Measurements from ENCODE around the gene CA5A. TPM values are rescaled to one million over a fixed set of nuclear protein-coding genes. Genes with fewer than 3 reads are reported as not detected.
"Not testable (repeated sequence)": the region's sequence is repeated elsewhere in the genome, so short reads cannot be mapped to it uniquely, and the experiment has no call there.

Gene CA5A
- polyA plus RNA-seq, 4 donors = under 0.01 TPM; not detected in 3

- H3K4me1 ChIP-seq (ENCODE audit: control insufficient read depth in 3 of 3, insufficient read depth in 2 of 3, low read depth in 1 of 3, low read length in 2 of 3) = no peaks in the 10 kb centered on the region
- no peak overlapping the region for H3K27ac ChIP-seq (ENCODE audit: low read depth in 1 of 3, low read length in 2 of 3)
- H3K4me3 ChIP-seq (ENCODE audit: low read depth in 1 of 3, low read length in 3 of 3) = no peak overlapping the region
- DNase-seq (no peak), FAIRE-seq (no peak)
- H3K27me3 ChIP-seq (ENCODE audit: control insufficient read depth in 3 of 3, insufficient read depth in 3 of 3, low read length in 3 of 3) = peaks cover 0 to 2% (median 0%) of the 10 kb centered on the region in 3 donors
- no peaks in the 10 kb centered on the region for H3K9me3 ChIP-seq (ENCODE audit: control insufficient read depth in 2 of 2, insufficient read depth in 1 of 2, low read depth in 1 of 2, low read length in 1 of 2)
- H3K36me3 ChIP-seq (ENCODE audit: control insufficient read depth in 3 of 3, insufficient read depth in 2 of 3, low read depth in 1 of 3, low read length in 3 of 3) = no peaks in the 10 kb centered on the region
- WGBS, 3 donors = 86 to 91% (median 89%) methylated on average over 10 of the region's 10 CpGs
These were observed 16.7 kb downstream of the CA5A start for GRCh38 chr16:87919681-87919994.

GRCh38 chr16:87918866-87919680 lies 17.3 kb downstream of the CA5A start:
- Histone ChIP-seq H3K9me3 (ENCODE audit: control insufficient read depth in 2 of 2, insufficient read depth in 1 of 2, low read depth in 1 of 2, low read length in 1 of 2) (no peaks in the 10 kb centered on the region), H3K4me3 (ENCODE audit: low read depth in 1 of 3, low read length in 3 of 3) (no peak overlapping the region), H3K27me3 (ENCODE audit: control insufficient read depth in 3 of 3, insufficient read depth in 3 of 3, low read length in 3 of 3) (peaks cover 0 to 2% (median 0%) of the 10 kb centered on the region in 3 donors), H3K27ac (ENCODE audit: low read depth in 1 of 3, low read length in 2 of 3) (no peak overlapping the region), H3K36me3 (ENCODE audit: control insufficient read depth in 3 of 3, insufficient read depth in 2 of 3, low read depth in 1 of 3, low read length in 3 of 3) (no peaks in the 10 kb centered on the region), H3K4me1 (ENCODE audit: control insufficient read depth in 3 of 3, insufficient read depth in 2 of 3, low read depth in 1 of 3, low read length in 2 of 3) (no peaks in the 10 kb centered on the region)
- DNase-seq (no peak), FAIRE-seq (no peak)
- WGBS, 3 donors = 58 to 66% (median 59%) methylated on average over 33 to 37 of the region's 37 CpGs

- no peak overlapping the region for H3K4me3 ChIP-seq (ENCODE audit: low read depth in 1 of 3, low read length in 3 of 3)
- FAIRE-seq = no peak
- DNase-seq = no peak
- no peaks in the 10 kb centered on the region for H3K9me3 ChIP-seq (ENCODE audit: control insufficient read depth in 2 of 2, insufficient read depth in 1 of 2, low read depth in 1 of 2, low read length in 1 of 2)
- no peaks in the 10 kb centered on the region for H3K36me3 ChIP-seq (ENCODE audit: control insufficient read depth in 3 of 3, insufficient read depth in 2 of 3, low read depth in 1 of 3, low read length in 3 of 3)
- H3K4me1 ChIP-seq (ENCODE audit: control insufficient read depth in 3 of 3, insufficient read depth in 2 of 3, low read depth in 1 of 3, low read length in 2 of 3) = no peaks in the 10 kb centered on the region
- 74 to 86% (median 81%) methylated on average over 13 of the region's 13 CpGs for WGBS, 3 donors
- H3K27me3 ChIP-seq (ENCODE audit: control insufficient read depth in 3 of 3, insufficient read depth in 3 of 3, low read length in 3 of 3) = peaks cover 0 to 2% (median 0%) of the 10 kb centered on the region in 3 donors
- H3K27ac ChIP-seq (ENCODE audit: low read depth in 1 of 3, low read length in 2 of 3) = no peak overlapping the region
These were observed 18.0 kb downstream of the CA5A start for GRCh38 chr16:87918338-87918737.

- Histone ChIP-seq H3K27ac (ENCODE audit: low read depth in 1 of 3, low read length in 2 of 3) (no peak overlapping the region), H3K4me3 (ENCODE audit: low read depth in 1 of 3, low read length in 3 of 3) (no peak overlapping the region), H3K27me3 (ENCODE audit: control insufficient read depth in 3 of 3, insufficient read depth in 3 of 3, low read length in 3 of 3) (peaks cover 0 to 2% (median 0%) of the 10 kb centered on the region in 3 donors), H3K4me1 (ENCODE audit: control insufficient read depth in 3 of 3, insufficient read depth in 2 of 3, low read depth in 1 of 3, low read length in 2 of 3) (no peaks in the 10 kb centered on the region), H3K36me3 (ENCODE audit: control insufficient read depth in 3 of 3, insufficient read depth in 2 of 3, low read depth in 1 of 3, low read length in 3 of 3) (no peaks in the 10 kb centered on the region), H3K9me3 (ENCODE audit: control insufficient read depth in 2 of 2, insufficient read depth in 1 of 2, low read depth in 1 of 2, low read length in 1 of 2) (no peaks in the 10 kb centered on the region)
- DNase-seq = no peak
- 79 to 93% (median 85%) methylated on average over 9 of the region's 9 CpGs for WGBS, 3 donors
- FAIRE-seq = no peak
These were observed 18.8 kb downstream of the CA5A start for GRCh38 chr16:87917503-87917902.

GRCh38 chr16:87914812-87915211 lies 21.5 kb downstream of the CA5A start:
- FAIRE-seq (no peak), DNase-seq (no peak)
- H3K4me1 ChIP-seq (ENCODE audit: control insufficient read depth in 3 of 3, insufficient read depth in 2 of 3, low read depth in 1 of 3, low read length in 2 of 3) = no peaks in the 10 kb centered on the region
- H3K36me3 ChIP-seq (ENCODE audit: control insufficient read depth in 3 of 3, insufficient read depth in 2 of 3, low read depth in 1 of 3, low read length in 3 of 3) = no peaks in the 10 kb centered on the region
- H3K4me3 ChIP-seq (ENCODE audit: low read depth in 1 of 3, low read length in 3 of 3) = no peak overlapping the region
- H3K27ac ChIP-seq (ENCODE audit: low read depth in 1 of 3, low read length in 2 of 3) = no peak overlapping the region
- no peaks in the 10 kb centered on the region for H3K9me3 ChIP-seq (ENCODE audit: control insufficient read depth in 2 of 2, insufficient read depth in 1 of 2, low read depth in 1 of 2, low read length in 1 of 2)
- H3K27me3 ChIP-seq (ENCODE audit: control insufficient read depth in 3 of 3, insufficient read depth in 3 of 3, low read length in 3 of 3) = peaks cover 0 to 2% (median 0%) of the 10 kb centered on the region in 3 donors
- WGBS, 3 donors = 94 to 96% (median 95%) methylated on average over 22 to 25 of the region's 25 CpGs

GRCh38 chr16:87914021-87914725 lies 22.2 kb downstream of the CA5A start:
- WGBS, 3 donors = 77 to 82% (median 80%) methylated on average over 20 to 27 of the region's 27 CpGs
- not testable (repeated sequence) for H3K27me3 ChIP-seq (ENCODE audit: control insufficient read depth in 3 of 3, insufficient read depth in 3 of 3, low read length in 3 of 3); H3K27ac ChIP-seq (ENCODE audit: low read depth in 1 of 3, low read length in 2 of 3); FAIRE-seq; H3K9me3 ChIP-seq (ENCODE audit: control insufficient read depth in 2 of 2, insufficient read depth in 1 of 2, low read depth in 1 of 2, low read length in 1 of 2); H3K36me3 ChIP-seq (ENCODE audit: control insufficient read depth in 3 of 3, insufficient read depth in 2 of 3, low read depth in 1 of 3, low read length in 3 of 3); H3K4me3 ChIP-seq (ENCODE audit: low read depth in 1 of 3, low read length in 3 of 3); H3K4me1 ChIP-seq (ENCODE audit: control insufficient read depth in 3 of 3, insufficient read depth in 2 of 3, low read depth in 1 of 3, low read length in 2 of 3); DNase-seq

- not testable (repeated sequence) for H3K9me3 ChIP-seq (ENCODE audit: control insufficient read depth in 2 of 2, insufficient read depth in 1 of 2, low read depth in 1 of 2, low read length in 1 of 2); DNase-seq; H3K36me3 ChIP-seq (ENCODE audit: control insufficient read depth in 3 of 3, insufficient read depth in 2 of 3, low read depth in 1 of 3, low read length in 3 of 3); H3K27me3 ChIP-seq (ENCODE audit: control insufficient read depth in 3 of 3, insufficient read depth in 3 of 3, low read length in 3 of 3); H3K4me3 ChIP-seq (ENCODE audit: low read depth in 1 of 3, low read length in 3 of 3); FAIRE-seq; H3K4me1 ChIP-seq (ENCODE audit: control insufficient read depth in 3 of 3, insufficient read depth in 2 of 3, low read depth in 1 of 3, low read length in 2 of 3); H3K27ac ChIP-seq (ENCODE audit: low read depth in 1 of 3, low read length in 2 of 3)
- WGBS, 3 donors = 87 to 94% (median 88%) methylated on average over 16 to 18 of the region's 18 CpGs
These were observed 23.6 kb downstream of the CA5A start for GRCh38 chr16:87912691-87913090.

- DNase-seq = peak; percentile 27 to 42
- H3K27me3 ChIP-seq (ENCODE audit: control insufficient read depth in 3 of 3, insufficient read depth in 3 of 3, low read length in 3 of 3); H3K36me3 ChIP-seq (ENCODE audit: control insufficient read depth in 3 of 3, insufficient read depth in 2 of 3, low read depth in 1 of 3, low read length in 3 of 3); H3K4me3 ChIP-seq (ENCODE audit: low read depth in 1 of 3, low read length in 3 of 3); FAIRE-seq; H3K4me1 ChIP-seq (ENCODE audit: control insufficient read depth in 3 of 3, insufficient read depth in 2 of 3, low read depth in 1 of 3, low read length in 2 of 3); H3K9me3 ChIP-seq (ENCODE audit: control insufficient read depth in 2 of 2, insufficient read depth in 1 of 2, low read depth in 1 of 2, low read length in 1 of 2): not testable (repeated sequence)
- 33 to 50% (median 44%) methylated on average over 23 of the region's 23 CpGs for WGBS, 3 donors
- peak overlapping the region in 1 of 3 donors; percentile 39 for H3K27ac ChIP-seq (ENCODE audit: low read depth in 1 of 3, low read length in 2 of 3)
These were observed 25.1 kb downstream of the CA5A start for GRCh38 chr16:87911106-87911763.

All from small intestine (tissue), 7 donors.